GF-D8 (cell line): ENCODE data around the gene PRR23E.

Source experiments
- DNase-seq: peaks from one replicate; lab custom pipeline; 2025; lab: John Stamatoyannopoulos, UW

The PRR23E gene

GRCh38 chr3:127192576-127193232 lies at the start of gene PRR23E:
Gene PRR23E (plus strand): TSS chr3:127193131. CDS start chr3:127196686, 3,555 bp downstream.
- DNase-seq, result no peak

GRCh38 chr3:127143172-127143571 lies 49.8 kb upstream of the PRR23E start:
- no peak for DNase-seq

GRCh38 chr3:127144631-127145030 lies 48.3 kb upstream of the PRR23E start:
- DNase-seq, result no peak

GRCh38 chr3:127145266-127145665 lies 47.7 kb upstream of the PRR23E start:
- DNase-seq, result no peak

- no peak for DNase-seq
Observed at GRCh38 chr3:127147291-127147885, 45.5 kb upstream of the PRR23E start.

- DNase-seq, result no peak
Observed at GRCh38 chr3:127149621-127150310, 43.2 kb upstream of the PRR23E start.

GRCh38 chr3:127150513-127151250 lies 42.2 kb upstream of the PRR23E start:
- no peak for DNase-seq

GRCh38 chr3:127151251-127151564 lies 41.7 kb upstream of the PRR23E start:
- no peak for DNase-seq

- DNase-seq, result no peak
Observed at GRCh38 chr3:127151992-127152650, 40.8 kb upstream of the PRR23E start.

GRCh38 chr3:127152684-127153505 lies 40.0 kb upstream of the PRR23E start:
- DNase-seq, result no peak

- DNase-seq, result no peak
Observed at GRCh38 chr3:127153506-127153815, 39.5 kb upstream of the PRR23E start.

- DNase-seq, result no peak
Observed at GRCh38 chr3:127156338-127157050, 36.4 kb upstream of the PRR23E start.

- DNase-seq, result no peak
Observed at GRCh38 chr3:127157171-127157828, 35.6 kb upstream of the PRR23E start.

- no peak for DNase-seq
Observed at GRCh38 chr3:127158614-127159229, 34.2 kb upstream of the PRR23E start.

GRCh38 chr3:127159543-127159942 lies 33.4 kb upstream of the PRR23E start:
- no peak for DNase-seq

- no peak for DNase-seq
Observed at GRCh38 chr3:127161236-127161635, 31.7 kb upstream of the PRR23E start.

- no peak for DNase-seq
Observed at GRCh38 chr3:127161973-127162579, 30.9 kb upstream of the PRR23E start.

- DNase-seq, result no peak
Observed at GRCh38 chr3:127162947-127163645, 29.8 kb upstream of the PRR23E start.

GRCh38 chr3:127164615-127165014 lies 28.3 kb upstream of the PRR23E start:
- no peak for DNase-seq
